ENCODE results near the gene ATXN2L.

ATXN2L gene

DNA sequence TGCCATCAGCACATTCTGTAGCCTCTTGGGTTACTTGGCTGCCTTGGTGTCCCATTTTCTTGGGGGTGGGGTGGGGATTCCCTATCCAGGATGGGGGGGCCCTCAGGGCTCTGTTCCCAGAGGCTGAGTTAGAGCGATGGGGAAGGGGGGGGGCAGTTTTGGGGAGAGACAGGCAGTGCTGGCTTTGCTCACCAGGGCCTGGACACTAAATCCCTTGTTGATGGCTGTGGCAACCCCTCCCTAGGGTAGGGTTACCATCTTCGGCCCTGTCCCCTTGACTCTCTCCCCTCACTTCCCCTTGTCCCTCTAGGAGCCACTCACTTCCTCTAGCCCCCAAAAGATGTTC, 54.8 kb downstream of the ATXN2L start:
- no peaks in the 10 kb centered on the region for H3K9me2 ChIP-seq (ENCODE audit: low read depth, low read length)
- H3K27me3 ChIP-seq (ENCODE audit: insufficient read depth, low read length) = no peaks in the 10 kb centered on the region
- no peak for TF ChIP-seq EZH2 (IDR thresholded peaks at IDR 0.05; ENCODE audit: borderline replicate concordance, low read length)
- TF ChIP-seq, protein P1, sequence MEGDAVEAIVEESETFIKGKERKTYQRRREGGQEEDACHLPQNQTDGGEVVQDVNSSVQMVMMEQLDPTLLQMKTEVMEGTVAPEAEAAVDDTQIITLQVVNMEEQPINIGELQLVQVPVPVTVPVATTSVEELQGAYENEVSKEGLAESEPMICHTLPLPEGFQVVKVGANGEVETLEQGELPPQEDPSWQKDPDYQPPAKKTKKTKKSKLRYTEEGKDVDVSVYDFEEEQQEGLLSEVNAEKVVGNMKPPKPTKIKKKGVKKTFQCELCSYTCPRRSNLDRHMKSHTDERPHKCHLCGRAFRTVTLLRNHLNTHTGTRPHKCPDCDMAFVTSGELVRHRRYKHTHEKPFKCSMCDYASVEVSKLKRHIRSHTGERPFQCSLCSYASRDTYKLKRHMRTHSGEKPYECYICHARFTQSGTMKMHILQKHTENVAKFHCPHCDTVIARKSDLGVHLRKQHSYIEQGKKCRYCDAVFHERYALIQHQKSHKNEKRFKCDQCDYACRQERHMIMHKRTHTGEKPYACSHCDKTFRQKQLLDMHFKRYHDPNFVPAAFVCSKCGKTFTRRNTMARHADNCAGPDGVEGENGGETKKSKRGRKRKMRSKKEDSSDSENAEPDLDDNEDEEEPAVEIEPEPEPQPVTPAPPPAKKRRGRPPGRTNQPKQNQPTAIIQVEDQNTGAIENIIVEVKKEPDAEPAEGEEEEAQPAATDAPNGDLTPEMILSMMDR (IDR thresholded peaks at IDR 0.05; ENCODE audit: low read length) = no peak
- no peak overlapping the region for H3K27ac ChIP-seq (ENCODE audit: low read depth, low read length, poor library complexity, severe bottlenecking)
- peaks cover 15% of the 10 kb centered on the region; the same call in 1 of the 2 replicates for H3K36me3 ChIP-seq (ENCODE audit: insufficient read depth, low read length)
- no peaks in the 10 kb centered on the region for H3F3A ChIP-seq (ENCODE audit: insufficient read depth, low read length)
- H3K4me1 ChIP-seq (ENCODE audit: insufficient read depth, low read length, severe bottlenecking) = peaks cover 18% of the 10 kb centered on the region
- no peak overlapping the region for H3K4me2 ChIP-seq (ENCODE audit: low read length)
- H4K20me1 ChIP-seq (ENCODE audit: insufficient read depth, low read length) = no peaks in the 10 kb centered on the region
- no peak overlapping the region for H3K9ac ChIP-seq (ENCODE audit: low read length)
- no peaks in the 10 kb centered on the region for H3K9me3 ChIP-seq (ENCODE audit: low read length)
- no peak overlapping the region for H3K4me3 ChIP-seq (ENCODE audit: low read depth, low read length, poor library complexity, severe bottlenecking)
- no peak overlapping the region for H2AFZ ChIP-seq (ENCODE audit: low read length)
- H3K79me2 ChIP-seq (ENCODE audit: insufficient read depth, low read length) = no peaks in the 10 kb centered on the region

DNA sequence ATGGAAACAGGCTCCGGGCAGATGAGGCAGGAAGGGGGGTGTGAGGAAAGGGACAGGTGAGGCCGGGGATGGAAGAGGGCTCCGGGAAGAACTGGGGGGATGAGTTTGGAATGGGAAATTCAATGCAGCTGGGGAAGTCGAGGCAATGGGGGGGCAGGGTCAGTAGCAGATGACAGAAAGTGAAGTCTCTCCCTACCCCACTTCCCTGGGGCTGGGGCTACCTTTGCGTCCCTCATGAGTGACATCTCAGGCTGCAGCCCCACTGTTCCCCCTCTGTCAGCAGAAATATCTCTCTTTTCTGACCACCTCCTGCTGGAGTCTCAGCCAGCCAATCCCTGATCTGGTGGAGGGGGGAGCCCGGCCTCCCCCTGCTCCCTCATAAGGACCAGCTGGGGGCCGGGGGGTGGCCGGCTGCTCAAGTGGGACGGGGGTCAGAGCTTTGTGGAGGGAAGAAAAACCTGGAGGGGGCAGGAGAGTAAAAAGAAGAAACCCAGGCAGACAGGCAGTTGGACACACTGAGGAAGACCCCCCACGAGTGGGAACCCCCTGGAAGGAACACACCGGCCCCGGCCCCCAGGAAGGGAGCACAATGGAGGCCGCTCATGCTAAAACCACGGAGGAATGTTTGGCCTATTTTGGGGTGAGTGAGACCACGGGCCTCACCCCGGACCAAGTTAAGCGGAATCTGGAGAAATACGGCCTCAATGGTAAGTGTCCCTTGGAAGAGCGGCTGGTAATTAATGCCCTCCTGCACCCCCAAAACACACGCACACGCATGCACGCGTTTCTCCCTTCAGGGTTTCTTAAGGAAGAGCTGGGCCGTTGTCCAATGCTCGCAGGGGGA, 55.5 kb downstream of the ATXN2L start, which contains the start of gene ATP2A1:
TSS of gene ATP2A1 (plus strand) at position 406 of the 844 bp plus-strand sequence. CDS start at position 590, 184 bp downstream.
- peak within 1 kb of the TSS; percentile 74 for H3K4me2 ChIP-seq (ENCODE audit: low read length)
- no peaks in the 10 kb centered on the region for H4K20me1 ChIP-seq (ENCODE audit: insufficient read depth, low read length)
- peaks cover 9% of the 10 kb centered on the region; the same call in 1 of the 2 replicates for H3K36me3 ChIP-seq (ENCODE audit: insufficient read depth, low read length)
- H3K9me3 ChIP-seq (ENCODE audit: low read length) = no peaks in the 10 kb centered on the region
- no peaks in the 10 kb centered on the region for H3F3A ChIP-seq (ENCODE audit: insufficient read depth, low read length)
- no peak within 1 kb of the TSS for H3K27ac ChIP-seq (ENCODE audit: low read depth, low read length, poor library complexity, severe bottlenecking)
- no peaks in the 10 kb centered on the region for H3K27me3 ChIP-seq (ENCODE audit: insufficient read depth, low read length)
- H3K4me3 ChIP-seq (ENCODE audit: low read depth, low read length, poor library complexity, severe bottlenecking) = peak within 1 kb of the TSS; percentile 65
- peaks cover 18% of the 10 kb centered on the region for H3K4me1 ChIP-seq (ENCODE audit: insufficient read depth, low read length, severe bottlenecking)
- H3K9me2 ChIP-seq (ENCODE audit: low read depth, low read length) = no peaks in the 10 kb centered on the region
- no peak within 1 kb of the TSS for H2AFZ ChIP-seq (ENCODE audit: low read length)
- no peak for TF ChIP-seq EZH2 (IDR thresholded peaks at IDR 0.05; ENCODE audit: borderline replicate concordance, low read length)
- TF ChIP-seq, protein P1 (IDR thresholded peaks at IDR 0.05; ENCODE audit: low read length) = no peak
- peak within 1 kb of the TSS; percentile 74 for H3K9ac ChIP-seq (ENCODE audit: low read length)
- no peaks in the 10 kb centered on the region for H3K79me2 ChIP-seq (ENCODE audit: insufficient read depth, low read length)

DNA sequence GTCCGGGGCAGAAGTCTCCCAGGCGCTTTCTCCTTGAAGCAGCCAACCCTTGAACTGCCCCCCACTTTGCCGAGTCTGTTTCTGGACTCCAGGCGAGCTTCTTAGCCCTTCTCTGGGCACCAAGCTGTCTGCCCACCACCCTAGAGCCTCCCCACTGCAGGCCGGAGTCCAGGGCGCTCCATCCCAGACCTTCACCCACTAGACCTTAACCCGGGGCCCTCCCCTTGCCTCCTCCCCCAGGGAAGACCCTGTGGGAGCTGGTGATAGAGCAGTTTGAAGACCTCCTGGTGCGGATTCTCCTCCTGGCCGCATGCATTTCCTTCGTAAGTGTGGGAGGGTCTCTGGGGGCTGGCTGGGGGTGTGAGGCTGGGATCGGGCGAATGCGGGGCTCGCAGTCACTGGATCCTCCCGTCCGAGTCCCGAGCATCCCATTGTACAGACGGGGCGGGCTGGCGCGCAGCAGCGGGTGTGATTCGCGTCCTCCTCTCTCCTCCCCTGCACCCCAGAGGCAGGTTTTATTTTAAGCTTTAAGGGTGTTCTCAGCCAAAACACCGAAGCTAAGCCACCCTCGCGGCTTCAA, 56.6 kb downstream of the ATXN2L start:
- Histone ChIP-seq H3K27ac (ENCODE audit: low read depth, low read length, poor library complexity, severe bottlenecking) (no peak overlapping the region), H3K36me3 (ENCODE audit: insufficient read depth, low read length) (peaks cover 3% of the 10 kb centered on the region; the same call in 1 of the 2 replicates), H3K4me1 (ENCODE audit: insufficient read depth, low read length, severe bottlenecking) (peaks cover 18% of the 10 kb centered on the region), H3K9ac (ENCODE audit: low read length) (peak overlapping the region; percentile 74), H3K27me3 (ENCODE audit: insufficient read depth, low read length) (no peaks in the 10 kb centered on the region), H2AFZ (ENCODE audit: low read length) (no peak overlapping the region), H3K9me3 (ENCODE audit: low read length) (no peaks in the 10 kb centered on the region), H3K4me2 (ENCODE audit: low read length) (peak overlapping the region; percentile 74), H4K20me1 (ENCODE audit: insufficient read depth, low read length) (no peaks in the 10 kb centered on the region), H3K9me2 (ENCODE audit: low read depth, low read length) (no peaks in the 10 kb centered on the region), H3K79me2 (ENCODE audit: insufficient read depth, low read length) (no peaks in the 10 kb centered on the region), H3F3A (ENCODE audit: insufficient read depth, low read length) (no peaks in the 10 kb centered on the region), H3K4me3 (ENCODE audit: low read depth, low read length, poor library complexity, severe bottlenecking) (peak overlapping the region; percentile 65)
- TF ChIP-seq EZH2 (IDR thresholded peaks at IDR 0.05; ENCODE audit: borderline replicate concordance, low read length) = no peak
- TF ChIP-seq, protein P1 (IDR thresholded peaks at IDR 0.05; ENCODE audit: low read length) = no peak

All from OCI-LY1 (cell line).